SW480 (cell line): Measurements from ENCODE around the gene ULK4.

Experiments used
- DNase-seq: peaks from one replicate; pipeline ENCODE4 v3.0.0-alpha.2; 2016; ENCODE audit warnings: low spot score

The ULK4 gene

DNA sequence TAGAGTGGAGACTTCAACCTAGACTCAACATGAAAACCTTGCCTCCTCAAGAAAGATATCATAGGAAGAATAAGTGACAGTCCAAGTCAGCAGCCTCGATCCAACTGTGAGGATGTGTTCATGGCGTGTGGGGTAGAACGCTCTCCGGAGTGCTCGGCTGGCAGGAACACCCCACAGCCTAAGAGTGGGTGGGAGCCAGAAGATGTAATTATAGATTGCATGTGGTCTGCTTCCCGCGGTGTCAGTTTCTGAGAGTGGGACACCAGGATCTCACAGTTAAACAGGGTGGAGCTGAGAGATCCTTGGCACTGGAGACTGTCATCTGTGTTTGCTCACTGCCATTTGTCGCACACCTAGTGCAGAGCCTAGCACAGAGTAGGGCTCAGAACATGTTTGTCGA lies 604.6 kb downstream of the ULK4 start:
- no peak for DNase-seq

DNA sequence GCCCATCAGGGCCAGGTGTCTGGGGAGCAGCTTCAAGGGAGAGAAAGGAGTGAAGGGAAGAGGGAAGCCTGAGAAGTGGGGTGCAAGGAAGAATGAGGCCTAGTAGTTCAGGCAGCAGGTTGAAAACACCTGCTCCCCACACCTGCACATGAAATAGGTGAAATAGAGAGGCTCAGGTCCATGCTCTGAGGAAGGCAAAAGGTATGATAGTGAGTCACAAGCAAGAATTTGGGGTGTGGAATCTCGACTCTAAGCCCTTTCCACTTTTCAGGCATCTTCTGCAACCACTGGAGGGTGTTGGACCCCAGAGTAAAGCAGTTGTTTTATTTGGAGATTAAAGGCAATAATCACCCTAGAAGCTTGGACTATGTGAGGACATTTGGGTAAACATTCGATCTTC lies 605.1 kb downstream of the ULK4 start:
- peak; percentile 41 for DNase-seq

DNA sequence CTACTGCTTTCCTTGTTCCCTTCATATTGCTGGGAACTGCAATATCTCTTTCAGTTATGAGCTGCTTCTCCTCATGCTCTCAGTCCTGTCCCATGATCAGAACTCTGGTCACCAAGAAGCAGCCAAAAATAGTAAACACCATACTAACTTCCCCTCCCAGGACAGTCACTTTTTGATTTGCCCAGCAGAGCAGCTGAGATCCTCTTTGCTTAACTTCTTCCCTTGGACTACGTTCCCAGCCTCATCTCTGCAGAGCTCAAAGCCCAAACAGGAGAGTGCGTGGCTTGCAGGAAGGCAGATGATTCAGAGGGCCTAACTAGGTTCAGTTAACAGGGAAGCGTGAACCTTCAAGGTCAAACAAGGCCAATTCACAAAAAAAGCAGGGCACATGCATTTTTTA lies 609.4 kb downstream of the ULK4 start:
- DNase-seq, result no peak

DNA sequence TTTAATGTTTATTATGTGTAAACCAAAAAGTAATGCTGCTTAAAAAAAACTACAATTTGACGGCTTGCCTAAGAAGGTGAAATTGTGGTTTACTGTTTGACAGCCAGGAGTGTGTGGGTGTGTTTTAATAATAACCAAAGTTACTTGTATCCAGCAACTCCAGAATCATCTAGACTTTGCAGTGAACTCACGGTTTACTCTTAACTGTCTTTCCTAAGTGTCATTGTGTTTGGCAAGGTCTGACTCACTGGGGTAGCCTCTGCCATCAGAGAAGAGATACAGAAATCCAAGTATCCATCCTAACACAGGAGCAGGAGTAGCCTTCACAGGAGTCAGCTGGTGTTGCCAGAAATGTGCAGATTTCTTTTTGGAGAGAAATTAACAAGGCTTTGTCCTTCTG lies 611.5 kb downstream of the ULK4 start:
- no peak for DNase-seq

DNA sequence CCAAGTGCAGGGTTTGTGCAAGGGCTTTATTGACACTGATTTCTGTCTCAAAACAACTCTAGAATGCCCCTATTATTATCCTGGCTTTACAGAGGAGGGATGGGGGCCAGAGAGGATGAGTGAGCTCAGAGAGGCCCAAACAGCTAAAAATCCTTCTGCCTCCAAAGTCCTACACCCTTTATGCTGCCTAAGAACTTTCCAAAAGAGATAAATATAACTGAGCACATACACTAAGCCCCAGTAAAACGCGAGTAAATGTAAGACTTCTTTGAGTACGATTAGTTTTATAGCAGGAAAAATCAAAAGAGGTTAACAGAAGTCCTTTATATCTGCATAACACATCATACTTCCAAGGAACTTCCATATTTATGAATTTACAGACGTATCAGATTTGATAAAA lies 613.5 kb downstream of the ULK4 start:
- DNase-seq, result no peak

DNA sequence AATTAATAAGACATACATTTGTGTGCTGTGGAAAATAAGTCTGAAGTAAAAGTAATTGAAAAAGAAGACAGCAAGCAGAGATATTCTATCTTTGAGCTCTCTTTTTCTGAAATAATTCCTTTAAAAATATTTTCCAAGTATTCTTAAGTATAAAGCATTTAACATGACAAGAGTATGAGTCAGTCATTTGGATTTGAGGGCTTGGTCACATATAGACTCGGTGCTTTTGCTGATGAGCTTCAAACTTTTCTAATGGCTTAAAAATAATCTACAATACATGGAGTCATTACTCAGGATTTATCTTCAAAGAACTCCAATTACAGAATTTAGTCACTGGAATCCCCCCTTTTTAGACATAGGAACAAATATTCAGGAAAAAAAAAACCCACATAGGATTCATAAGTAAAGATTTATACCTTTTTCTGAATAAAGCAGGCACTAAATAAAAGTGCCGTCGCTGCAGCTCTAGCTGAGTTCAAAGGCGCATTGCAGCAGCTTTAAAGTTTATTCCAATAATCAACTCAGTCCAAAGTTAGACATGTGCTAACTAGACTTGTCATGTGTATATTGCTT lies 615.1 kb downstream of the ULK4 start:
- no peak for DNase-seq

DNA sequence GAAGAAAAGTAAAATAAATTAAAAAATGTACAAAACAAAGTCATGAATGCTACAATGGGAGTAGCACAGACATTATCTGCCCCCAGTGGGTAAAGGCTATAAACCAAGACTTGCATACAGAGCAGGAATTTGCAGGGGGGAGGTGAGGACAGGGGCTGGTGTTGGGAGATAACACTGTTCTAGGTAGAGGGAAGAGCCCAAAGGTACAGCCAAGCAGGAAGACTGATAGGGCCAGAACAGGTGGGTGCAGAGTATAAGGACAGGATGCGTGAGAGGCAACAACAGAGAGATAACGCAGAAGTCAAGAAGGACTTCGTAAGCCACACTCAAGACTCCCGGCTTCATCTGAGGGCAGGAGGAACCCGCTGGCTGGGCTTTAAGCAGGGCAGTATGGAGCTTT lies 616.1 kb downstream of the ULK4 start:
- no peak for DNase-seq

DNA sequence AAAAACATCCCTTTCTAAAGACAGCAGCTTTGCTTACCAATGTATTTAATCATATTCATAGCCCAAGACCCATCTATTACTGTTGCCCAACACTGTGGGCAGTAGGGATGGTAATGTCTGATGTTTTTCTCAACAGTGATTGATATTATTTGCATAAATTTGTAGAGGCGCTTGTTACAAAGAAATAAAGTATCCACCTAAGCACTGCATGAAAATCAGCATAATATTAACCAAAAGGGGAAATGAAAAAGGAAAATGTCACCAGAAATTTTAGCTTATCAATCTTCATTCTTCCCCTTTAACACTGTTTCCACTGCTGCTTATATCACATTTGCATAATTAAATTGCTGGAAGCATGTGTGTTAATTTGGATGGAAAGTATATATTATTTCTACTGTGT lies 622.1 kb downstream of the ULK4 start:
- no peak for DNase-seq

DNA sequence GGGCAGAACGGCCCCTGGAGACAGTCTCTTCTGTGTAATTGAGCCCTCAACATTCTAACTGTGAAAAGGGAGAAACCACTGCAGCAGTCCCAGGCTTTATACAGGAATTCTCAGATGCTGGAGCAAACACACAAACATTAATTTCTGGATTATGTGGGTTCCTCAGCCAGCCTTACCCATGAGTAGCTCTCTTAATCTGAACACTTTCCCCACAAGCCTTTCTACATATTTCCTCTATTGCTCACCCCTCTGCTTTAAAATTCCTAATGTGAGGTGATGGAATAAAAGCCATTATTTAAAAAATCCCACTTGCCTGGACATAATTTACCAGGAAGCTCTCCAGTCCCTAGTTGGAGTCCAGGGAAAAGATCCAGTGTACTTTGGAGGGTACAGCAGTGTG lies 623.6 kb downstream of the ULK4 start:
- DNase-seq, result no peak

DNA sequence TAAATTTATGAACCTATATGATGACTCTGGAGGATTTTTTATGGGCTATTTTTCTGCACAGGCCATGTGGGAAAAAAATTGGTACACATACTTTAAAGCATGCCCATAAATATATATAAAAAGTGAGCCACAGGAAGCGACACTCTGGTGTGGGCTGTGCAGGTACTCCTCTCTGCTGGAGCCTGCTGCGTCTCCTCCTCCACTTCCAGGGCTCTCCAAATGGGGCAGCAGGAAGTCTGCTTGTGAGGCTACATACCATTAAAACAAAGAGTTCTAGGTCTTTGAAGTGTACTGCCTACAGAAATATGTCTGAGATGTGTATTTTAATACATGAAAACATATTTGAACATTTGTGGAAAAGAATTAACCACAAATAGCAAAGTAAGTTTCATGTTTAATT lies 627.5 kb downstream of the ULK4 start:
- peak; percentile 25 for DNase-seq

DNA sequence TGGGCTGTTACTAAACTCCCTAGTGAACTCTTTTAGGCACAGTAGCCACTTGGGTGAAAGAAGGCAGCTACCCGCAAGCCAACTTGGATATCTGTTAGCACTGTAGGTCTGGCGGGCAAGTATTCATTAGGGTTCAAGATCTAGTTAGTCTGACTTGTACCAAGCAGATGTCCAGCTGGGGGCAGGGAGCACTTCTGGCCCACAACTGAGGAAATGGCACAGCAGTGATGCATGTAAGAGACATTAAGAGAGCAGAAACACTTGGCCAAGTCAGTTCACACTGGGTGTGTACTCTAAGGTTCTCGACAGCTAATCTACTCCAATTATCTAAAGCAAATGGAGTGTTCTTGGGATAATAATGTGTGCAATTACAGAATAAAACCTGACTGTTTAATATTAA lies 630.9 kb downstream of the ULK4 start:
- no peak for DNase-seq

DNA sequence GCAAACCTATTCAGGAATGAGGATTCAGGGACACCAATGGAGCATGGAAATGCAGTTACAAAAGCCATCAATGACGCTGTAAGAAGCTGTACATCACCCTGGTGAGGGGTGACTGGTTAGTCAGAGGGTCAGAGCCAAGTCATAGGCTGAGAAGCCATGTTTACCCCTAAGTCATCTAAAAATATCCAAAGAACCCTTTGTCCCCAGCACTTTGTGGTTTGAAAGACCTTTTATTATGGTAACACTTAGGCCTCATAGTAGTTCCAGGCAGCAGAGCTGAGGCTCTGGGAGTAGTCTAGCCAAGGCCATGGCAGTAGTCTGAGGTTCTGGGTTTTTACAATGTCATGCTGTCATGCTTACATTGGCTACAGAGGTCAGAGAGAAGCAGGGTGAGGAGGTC lies 631.4 kb downstream of the ULK4 start:
- no peak for DNase-seq

DNA sequence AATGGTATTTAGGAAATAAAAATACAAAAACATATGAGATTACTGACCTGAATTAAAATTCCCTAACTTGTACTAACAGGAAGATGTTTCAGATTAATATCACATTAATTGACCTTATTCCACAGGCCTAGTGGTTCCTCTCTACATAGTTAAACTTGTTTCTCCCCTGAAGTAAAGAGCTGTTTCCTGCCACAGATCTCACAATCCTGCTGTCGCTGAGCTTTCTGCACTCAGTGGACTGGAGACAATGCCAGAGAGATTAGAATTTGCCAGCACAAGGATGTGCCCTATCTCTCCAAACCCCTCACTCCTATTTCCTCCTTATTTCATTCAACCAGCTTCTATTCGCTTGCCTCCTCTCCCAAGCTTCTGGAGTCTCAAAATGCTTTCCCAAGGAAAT lies 632.0 kb downstream of the ULK4 start:
- no peak for DNase-seq

DNA sequence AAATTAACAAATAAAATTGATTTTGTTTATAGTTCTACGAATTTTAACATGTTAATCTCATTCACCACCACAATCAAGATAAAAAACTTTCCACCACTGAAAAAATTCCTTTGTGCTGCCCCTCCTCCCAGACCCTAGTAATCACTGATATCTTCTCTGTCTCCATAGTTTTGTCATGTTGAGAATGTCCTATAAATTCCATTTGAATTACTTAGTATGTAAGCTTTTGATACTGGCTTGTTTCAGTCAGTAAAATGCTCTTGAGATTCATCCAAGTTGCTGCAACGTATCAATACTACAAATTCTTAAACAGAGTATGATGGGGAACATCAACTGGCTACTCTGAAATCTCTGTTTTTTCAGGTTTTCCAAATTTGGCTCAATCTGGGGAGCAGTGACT lies 633.0 kb downstream of the ULK4 start:
- no peak for DNase-seq

DNA sequence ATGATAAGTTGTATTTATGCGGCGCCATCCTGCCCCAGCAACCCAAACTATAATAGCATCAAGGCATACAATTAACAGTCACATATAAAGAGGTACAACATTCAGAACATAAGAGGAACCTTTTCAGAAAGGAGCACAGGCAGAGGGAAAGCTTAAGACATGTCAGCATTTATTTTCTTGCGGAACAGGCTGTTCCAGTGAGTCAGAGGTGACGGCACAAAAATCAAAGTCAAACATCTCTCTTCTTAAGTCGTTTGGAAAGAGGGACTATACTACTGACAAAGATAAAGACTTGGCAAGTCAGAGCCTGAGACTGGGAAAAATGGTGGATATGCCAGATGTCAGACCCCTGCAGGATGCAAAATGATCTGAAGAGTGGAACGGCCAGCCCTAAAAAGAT lies 634.2 kb downstream of the ULK4 start:
- DNase-seq, result no peak

DNA sequence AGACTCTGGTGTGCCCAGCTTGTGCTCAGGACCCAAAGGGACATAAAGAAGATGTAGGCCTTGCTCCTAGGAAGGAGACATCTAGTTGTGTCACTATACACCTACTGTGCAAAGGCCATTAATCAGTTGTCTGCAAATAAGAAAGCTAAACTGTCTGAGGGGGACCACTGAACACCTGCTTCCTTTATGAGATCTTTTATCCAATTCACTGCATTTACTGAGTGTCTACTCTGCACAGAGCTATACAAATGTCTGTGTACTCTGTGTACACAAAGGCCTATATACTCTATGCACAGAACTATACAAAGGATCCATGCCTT lies 637.8 kb downstream of the ULK4 start:
- no peak for DNase-seq

DNA sequence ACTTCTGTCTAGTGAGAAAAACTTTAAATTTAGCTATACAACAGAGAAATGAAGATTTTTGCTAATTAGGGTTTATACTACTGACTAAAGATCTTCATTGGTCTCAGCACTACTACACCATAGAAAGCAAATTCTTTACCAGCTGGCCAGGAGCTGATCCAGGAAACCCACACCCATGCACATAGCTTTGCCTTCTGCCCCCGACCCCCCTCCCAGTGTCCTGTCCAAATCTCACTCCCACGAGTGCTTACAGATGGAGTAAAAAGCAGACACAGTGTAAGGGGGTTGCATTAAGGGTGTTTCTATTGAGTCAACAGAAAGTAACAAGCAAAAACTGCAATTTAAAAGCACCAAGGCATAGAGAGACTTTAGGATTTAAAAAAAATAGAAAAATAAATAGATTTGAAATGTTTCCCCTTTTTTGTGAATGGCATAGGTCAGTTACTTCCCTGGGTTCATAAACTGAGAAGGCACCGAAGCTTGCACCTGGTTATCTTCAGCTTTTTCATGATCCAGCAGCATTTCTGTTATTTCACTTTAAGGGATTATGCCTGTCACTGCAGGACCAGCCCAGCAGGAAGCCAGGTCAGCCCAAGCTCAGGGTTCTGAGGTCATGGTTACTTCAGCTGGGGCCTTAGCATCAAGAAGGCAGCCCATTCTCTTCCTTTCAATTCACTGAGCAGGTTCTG lies 638.3 kb downstream of the ULK4 start:
- no peak for DNase-seq

DNA sequence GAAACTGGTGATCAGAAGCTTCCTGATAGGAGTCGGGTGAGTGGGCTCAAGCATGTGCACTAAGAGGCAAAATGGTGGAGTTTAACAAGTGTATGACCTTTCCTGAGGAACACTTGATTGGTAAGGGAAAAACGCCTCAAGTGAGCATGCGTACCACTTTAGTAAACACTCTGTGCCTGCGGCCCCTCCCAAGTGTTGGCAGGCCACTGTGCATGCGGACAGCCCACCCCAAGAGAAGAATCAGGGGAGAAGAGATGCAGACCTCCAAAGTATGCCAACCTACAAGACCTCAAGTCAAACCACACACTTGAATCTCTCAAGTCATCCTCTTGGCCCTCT lies 640.3 kb downstream of the ULK4 start:
- DNase-seq, result no peak

DNA sequence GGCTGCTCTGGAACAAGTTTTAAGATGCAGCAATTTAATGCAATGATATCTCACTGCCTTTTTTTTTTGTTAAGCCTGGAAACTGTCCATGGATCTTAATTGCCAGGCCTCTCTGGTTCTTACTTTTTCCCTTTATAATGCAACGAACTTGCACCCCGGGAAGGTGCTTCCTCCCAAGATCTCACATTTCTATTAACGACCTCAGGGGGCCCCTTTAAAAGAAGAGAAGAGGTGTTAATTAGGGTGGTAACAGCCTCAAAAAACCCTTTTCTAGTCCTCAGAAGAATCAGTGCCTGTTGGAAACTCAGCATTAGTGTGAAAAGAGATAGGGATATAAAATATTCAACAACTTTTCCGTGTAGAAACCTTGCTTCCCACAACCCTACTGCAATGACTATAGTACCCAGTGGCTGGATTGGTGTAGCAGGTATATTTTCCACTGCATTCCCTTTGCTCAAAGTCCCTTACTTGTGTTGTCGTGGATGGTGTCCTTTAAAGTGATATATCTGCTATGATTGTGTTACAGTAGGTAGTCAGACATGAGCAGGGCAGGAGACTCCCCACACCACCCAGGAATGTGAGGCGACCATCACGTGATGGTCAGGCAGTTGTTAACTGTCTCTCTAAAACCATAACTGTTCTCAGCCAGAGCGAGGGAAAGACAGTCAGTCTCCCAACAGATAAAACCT lies 640.8 kb downstream of the ULK4 start:
- DNase-seq, result no peak

DNA sequence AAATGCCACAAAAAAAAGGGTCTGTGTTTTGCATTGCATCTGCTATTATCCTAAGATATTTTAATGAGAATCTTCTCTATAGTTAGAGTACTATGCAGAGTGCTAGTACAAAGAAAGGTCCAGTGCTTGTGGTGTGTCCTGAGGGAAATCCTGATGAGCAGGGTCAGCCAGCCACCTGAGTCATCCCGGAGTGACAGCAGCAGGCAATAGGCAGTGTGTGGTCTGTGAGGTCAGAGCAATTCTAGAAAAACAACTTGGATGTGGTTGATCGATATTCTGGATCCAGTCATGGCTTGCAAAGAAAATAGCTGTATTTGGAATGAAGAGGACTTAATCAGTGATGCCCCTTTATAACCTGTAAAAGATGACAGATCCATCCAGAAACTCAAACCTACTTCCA lies 643.4 kb downstream of the ULK4 start:
- peak; percentile 27 for DNase-seq

DNA sequence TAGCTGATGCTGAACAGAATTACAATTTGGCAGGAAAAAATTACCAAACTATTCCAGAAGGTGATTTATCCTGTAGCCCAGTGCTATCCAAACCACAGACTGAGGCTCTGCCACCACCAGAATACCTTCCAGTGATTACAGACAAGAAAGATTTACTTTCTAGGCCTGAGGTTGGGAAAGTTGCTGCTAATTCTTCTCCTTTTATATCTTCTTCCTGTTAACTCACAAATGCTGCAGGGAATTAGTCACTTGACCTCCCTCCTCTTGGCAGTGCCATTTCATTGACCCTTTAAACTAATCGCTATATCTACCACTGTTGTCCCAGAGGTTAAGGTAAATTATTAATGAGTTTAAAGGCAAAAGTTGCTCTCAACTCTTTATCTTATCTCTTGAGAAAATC lies 644.2 kb downstream of the ULK4 start:
- DNase-seq, result no peak

DNA sequence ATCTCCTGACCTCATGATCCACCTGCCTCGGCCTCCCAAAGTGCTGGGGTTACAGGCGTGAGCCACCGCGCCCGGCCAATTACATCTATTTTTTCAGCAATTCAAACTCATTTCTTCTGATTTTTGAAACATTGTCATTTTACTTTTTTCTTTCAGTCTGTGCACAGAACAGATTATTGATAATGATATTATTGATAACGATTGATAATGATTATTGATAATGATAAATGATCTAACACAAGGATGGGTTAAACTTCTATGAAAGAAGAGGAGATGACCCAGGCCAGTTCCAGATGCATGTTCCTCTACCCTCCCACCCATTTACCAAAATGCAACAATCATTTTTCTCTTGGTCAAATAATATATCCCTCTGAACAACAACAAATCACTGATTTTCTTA lies 644.6 kb downstream of the ULK4 start:
- no peak for DNase-seq

DNA sequence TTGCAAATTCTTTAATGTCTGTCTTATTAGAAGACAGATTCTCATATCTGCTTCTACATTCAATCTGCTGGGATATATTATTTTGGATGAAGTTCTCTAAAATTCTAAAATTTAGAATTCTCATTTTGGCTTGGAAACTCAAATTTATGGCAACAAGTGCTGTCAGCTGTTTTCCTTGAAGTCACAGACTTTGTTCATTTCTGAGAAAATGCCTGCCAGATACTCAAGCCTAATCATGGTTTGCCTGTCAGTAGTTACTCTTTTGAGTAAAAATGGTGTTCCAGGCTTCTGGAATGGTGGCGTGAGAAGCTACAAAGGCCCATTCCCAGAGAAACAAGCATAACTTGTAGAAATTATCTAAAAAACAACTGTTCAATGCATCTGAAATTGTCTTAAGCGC lies 646.8 kb downstream of the ULK4 start:
- no peak for DNase-seq

DNA sequence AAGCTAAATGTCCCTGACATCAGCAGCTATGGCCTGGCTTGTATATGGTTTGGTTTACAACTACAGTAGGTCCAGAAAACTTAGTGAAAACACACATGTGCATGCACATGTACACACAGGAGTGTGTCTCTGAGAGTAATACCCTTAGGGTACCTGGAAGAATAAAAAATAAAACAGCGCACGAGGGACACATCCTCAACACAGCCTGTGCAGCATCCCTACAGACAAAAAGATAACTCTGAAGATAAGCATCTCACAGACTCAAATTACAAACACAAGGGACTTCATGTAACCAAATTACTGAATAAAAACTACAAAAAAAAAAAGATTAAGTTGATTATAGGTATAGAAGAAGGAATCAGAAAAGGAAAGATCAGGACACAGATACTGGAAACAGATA lies 653.8 kb downstream of the ULK4 start:
- DNase-seq, result no peak
